Hepatocyte (in vitro differentiated cells): ENCODE measurements around the gene PCLAF.

ENCODE experiments used
- CTCF ChIP-seq: fragments of 200-600 bp; sonication (generic); IDR thresholded peaks from 2 replicates; pipeline ENCODE4 v1.5.1; 2016; ENCODE audit warnings: antibody characterized with exemption, mild to moderate bottlenecking; ENCODE audit not compliant: poor library complexity
- EZH2 ChIP-seq: fragments of 200-600 bp; sonication (generic); IDR thresholded peaks from 2 replicates; pipeline ENCODE4 v1.6.1; 2016; ENCODE audit warnings: antibody characterized with exemption, mild to moderate bottlenecking, borderline replicate concordance
- EZH2phosphoT487 ChIP-seq: fragments of 200-600 bp; sonication (generic); IDR thresholded peaks from one replicate; pipeline ENCODE4 v1.6.1; 2018; ENCODE audit warnings: antibody characterized with exemption, mild to moderate bottlenecking, low read depth, moderate library complexity; ENCODE audit not compliant: unreplicated experiment, severe bottlenecking

GRCh38 chr15:64355944-64356709 is 25.1 kb downstream of the PCLAF start, which contains the start of gene CSNK1G1:
- peak; percentile 60 for TF ChIP-seq CTCF
- TF ChIP-seq EZH2phosphoT487: no peak
- TF ChIP-seq EZH2: no peak
